HG02798 (cell line): Measurements from ENCODE around the gene CXCL17.

Experiments used
- ATAC-seq: cut with Tn5 transposase; IDR thresholded peaks from one replicate; pipeline ENCODE4 v1.9.1; 2021; ENCODE audit warnings: mild to moderate bottlenecking; ENCODE audit not compliant: unreplicated experiment, poor library complexity

The CXCL17 gene

DNA sequence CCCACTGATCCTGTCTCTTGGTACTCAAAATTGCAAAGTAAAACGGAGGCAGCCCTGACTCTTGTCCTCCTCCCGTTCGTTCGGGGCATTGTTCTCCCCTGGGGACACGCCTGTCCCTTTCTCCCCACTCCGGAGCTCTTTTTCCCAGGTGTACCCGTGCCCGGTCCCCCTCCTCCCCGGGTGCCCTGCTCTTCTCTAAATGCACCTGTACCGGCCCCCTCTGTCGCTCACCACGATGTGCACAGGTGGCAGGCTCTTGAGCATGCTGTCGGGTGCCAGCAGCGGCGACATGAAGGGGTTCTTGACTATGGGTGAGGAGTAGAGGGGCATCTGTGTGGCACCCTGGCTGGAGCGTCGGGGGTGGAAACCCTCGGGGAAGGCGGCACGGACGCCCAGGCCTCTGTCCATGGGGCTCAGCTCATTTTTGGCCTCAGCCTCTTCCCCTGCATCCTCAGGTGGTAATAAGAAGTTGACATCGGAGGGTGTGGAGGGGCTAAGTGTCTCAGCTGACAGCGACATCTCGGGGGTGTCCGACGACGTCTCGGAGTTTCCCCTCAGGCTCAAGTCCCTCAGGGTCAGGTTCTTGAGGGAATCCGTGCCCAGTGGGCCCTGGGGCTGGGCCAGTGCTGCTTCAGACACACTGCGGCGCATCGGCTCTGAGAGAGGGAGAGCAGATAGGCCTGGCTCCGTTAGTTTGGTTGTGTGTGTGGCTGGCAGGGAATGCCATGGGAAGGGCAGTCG lies 40.2 kb downstream of the CXCL17 start:
- ATAC-seq = no peak

DNA sequence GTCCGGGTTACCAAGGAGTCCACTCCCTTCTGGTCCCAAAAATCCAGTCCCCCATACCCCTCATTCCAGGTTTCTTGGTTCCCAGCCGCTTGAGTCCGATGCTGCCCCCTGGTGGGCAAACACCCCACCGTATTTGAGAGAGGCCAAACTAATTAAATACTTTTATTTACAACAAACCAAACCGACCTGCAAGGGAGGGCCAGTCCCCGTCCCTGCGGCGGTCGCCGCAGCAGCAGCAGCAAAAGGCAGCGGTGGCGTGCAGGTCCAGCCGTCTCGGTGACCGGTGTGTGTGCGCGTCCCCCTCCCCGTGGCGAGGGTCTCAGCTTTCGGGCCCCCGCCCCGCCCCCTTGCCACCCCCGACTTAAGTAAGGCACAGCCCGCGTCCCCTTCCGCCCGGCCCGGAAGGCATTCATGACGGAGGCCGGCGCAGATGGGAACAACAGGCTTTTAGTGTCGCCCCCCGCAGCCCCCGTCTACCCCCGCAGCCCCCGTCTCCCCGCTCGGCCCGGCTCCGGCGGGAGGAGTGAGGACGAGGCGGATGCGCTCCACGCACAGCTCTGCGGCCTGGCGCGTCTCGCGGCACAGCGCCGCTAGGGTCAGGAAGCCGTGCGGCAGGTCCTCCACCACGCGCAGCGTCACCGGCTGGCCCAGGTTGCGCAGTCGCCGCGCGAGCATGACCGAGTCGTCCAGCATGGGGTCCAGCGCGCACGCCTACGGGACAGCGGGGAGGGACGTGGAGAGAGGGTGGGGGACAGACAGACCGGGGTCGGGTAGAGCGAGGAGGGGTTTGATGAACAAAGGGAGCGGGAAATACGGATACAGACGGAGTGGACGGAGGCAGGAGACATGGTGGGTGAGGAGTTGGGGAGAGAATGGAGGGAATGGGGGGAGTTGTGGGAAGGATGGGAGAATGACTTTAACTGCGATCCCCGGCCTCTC lies 41.1 kb downstream of the CXCL17 start:
- no peak for ATAC-seq

DNA sequence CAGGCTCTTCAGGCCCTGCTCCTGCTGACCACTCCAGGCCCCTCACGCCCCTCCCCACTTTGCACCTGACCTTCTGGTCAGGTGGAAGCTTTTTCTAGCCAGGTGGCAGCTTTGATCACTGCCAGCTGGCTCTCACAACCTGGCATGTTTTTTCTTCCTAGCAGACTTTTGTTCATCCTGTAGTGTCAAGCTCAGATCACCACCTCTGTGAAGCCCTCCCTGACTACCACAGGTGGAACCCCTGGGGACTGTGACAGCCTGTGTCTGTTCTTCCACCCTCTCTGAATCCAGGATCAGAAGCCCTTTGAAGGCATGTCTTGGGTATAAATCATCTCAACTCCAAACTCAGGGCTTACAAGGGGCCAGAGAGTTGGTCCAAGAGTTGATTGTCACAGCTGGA lies 42.3 kb downstream of the CXCL17 start:
- ATAC-seq = no peak

- ATAC-seq = no peak
Observed at GRCh38 chr19:42397263-42398166, 45.2 kb downstream of the CXCL17 start.

GRCh38 chr19:42396381-42397262 lies 46.1 kb downstream of the CXCL17 start:
- peak; percentile 97 for ATAC-seq

GRCh38 chr19:42394751-42395150 lies 48.0 kb downstream of the CXCL17 start:
- no peak for ATAC-seq

GRCh38 chr19:42392165-42392564 lies 50.6 kb downstream of the CXCL17 start:
- no peak for ATAC-seq

DNA sequence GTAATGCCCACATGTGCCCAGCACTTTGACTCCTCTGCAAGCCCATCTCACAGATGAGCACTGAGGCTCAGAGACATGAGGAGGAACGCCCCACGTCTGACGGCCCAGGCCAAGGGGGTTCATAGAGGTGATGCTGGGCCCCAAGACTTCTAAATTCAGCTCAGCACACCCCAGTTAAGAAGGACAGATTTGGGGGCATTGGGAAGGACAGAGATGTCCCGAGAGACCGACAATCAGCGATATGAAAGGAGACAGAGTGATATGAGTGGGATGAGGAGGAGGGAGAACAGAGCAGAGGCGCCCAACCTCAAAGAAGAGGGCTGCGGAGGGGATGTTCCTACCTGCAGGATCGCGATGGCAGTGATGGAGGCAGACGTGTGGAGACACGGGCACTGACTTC lies 52.8 kb downstream of the CXCL17 start, which contains the start of gene CNFN:
Gene CNFN (minus strand): TSS at position 399 of the 400 bp plus-strand sequence. CDS start 1,260 bp downstream, outside the sequence.
- no peak for ATAC-seq

DNA sequence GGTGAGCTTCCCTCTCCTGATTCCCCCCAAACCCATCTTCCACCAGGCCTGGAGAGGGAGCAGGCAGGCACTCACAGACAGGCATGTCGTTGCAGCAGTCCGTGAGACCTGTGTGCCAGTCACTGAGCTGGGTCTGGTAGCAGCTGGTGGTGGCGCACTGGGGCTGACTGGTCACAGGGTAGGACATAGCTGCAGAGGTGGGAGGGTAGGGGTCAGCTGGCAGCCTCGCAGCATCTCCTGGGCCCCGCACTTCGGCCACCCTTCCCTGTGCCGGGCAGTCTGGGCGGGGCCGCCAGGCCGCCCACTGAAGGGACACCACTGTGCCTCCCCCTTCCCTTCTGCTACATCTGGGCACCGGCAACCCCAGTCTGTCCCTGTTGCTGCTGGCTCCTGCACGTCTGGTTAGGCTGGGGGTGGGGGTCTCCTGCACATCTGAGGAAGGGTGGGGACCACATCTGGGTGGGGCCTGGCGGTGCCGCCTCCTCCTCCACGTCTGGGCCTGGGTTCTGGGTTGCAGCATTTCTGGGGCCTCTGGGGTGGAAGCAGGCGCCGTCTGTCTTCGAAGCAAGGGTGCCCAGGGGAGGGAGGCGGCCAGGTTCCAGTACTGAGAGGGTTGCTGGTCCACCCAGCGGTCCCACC lies 53.8 kb downstream of the CXCL17 start:
- ATAC-seq = no peak

DNA sequence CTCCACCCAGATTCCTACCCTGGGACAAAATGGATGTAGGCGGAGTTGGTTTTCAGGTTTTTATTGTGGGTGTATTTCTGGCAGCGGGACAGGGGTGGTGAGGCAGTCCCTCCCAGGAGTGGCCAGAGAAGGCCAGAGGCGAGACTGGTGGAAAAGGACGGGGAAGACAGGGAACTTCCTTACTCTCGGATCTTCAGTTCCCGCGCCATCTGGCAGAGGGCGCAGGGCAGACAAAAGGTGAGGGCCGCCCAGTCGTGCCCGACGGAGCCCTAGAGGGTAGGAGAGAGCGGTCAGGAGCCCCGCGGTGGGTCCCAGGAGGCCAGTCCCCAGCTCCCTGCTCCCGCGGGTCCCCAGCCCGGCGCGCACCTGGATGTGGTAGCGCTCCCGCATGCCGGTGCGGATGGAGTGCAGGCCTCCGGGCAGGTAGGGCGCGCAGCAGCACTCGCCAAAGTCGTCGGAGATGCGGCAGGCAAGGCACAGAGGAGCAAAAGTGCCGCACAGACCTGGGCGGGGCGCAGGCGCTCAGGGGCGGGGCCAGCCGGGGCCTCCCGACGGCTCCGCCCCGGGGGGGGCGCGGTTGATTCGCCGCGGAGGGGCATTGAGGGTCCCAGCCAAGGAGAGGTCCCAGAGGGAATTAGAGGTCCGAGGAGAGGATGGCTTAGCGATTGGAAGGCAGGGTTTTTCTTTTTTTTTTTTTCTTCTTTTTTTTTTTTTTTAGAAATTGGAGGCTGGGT lies 55.6 kb downstream of the CXCL17 start:
- ATAC-seq = no peak

- no peak for ATAC-seq
Observed at GRCh38 chr19:42380155-42380554, 62.6 kb downstream of the CXCL17 start.
